MM.1S (cell line): ENCODE measurements around the gene ABTB2.

Experiments
- CTCF ChIP-seq: fragments of 300-600 bp; sonication (generic); IDR thresholded peaks from 2 replicates; pipeline ENCODE4 v1.5.1; 2016; ENCODE audit warnings: antibody characterized with exemption, low read length, mixed read lengths
- EZH2 ChIP-seq: fragments of 300-600 bp; sonication (generic); optimal IDR thresholded peaks from 2 replicates; pipeline ENCODE3; 2017; ENCODE audit warnings: low read depth, mild to moderate bottlenecking, antibody characterized with exemption, low read length, mixed read lengths
- EZH2phosphoT487 ChIP-seq: fragments of 300-600 bp; sonication (generic); IDR thresholded peaks from 2 replicates; pipeline ENCODE4 v1.6.1; 2018; ENCODE audit warnings: antibody characterized with exemption, low read length

- TF ChIP-seq CTCF (no peak), EZH2phosphoT487 (no peak), EZH2 (no peak)
Observed at GRCh38 chr11:34134765-34135164, 223.0 kb downstream of the ABTB2 start.
